ENCODE measurements around the gene TATDN3.
A peak's percentile ranks its signal among the peaks of the same experiment; 100 is the strongest.
"Not testable (repeated sequence)": the region's sequence is repeated elsewhere in the genome, so short reads cannot be mapped to it uniquely, and the experiment has no call there.

TATDN3 gene

DNA sequence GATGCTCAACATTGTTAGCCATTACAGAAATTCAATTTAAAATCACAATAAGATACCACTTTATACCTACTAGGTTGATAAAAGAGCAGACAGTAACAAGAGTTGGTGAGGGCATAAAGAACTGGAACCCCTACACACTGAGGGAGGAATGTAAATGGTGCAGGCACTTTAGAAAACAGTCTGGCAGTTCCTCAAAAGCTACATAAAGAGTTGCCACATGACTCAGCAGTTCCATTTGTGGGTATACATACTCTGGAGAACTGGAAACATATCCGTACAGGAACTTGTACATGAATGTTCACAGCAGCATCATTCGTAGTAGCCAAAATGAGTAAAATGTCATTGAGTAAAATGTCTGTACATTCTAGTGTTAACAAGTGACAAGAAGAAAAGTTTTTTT is 17.1 kb upstream of the TATDN3 start:
- DNase-seq (ENCODE audit: low read depth): no peak
- TF ChIP-seq, protein P1, sequence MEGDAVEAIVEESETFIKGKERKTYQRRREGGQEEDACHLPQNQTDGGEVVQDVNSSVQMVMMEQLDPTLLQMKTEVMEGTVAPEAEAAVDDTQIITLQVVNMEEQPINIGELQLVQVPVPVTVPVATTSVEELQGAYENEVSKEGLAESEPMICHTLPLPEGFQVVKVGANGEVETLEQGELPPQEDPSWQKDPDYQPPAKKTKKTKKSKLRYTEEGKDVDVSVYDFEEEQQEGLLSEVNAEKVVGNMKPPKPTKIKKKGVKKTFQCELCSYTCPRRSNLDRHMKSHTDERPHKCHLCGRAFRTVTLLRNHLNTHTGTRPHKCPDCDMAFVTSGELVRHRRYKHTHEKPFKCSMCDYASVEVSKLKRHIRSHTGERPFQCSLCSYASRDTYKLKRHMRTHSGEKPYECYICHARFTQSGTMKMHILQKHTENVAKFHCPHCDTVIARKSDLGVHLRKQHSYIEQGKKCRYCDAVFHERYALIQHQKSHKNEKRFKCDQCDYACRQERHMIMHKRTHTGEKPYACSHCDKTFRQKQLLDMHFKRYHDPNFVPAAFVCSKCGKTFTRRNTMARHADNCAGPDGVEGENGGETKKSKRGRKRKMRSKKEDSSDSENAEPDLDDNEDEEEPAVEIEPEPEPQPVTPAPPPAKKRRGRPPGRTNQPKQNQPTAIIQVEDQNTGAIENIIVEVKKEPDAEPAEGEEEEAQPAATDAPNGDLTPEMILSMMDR (IDR thresholded peaks at IDR 0.05; ENCODE audit: control insufficient read depth, insufficient read depth, low read depth, low read length, missing control alignments): no peak
- H3K4me3 ChIP-seq (ENCODE audit: control insufficient read depth, low read depth, low read length): no peak overlapping the region

DNA sequence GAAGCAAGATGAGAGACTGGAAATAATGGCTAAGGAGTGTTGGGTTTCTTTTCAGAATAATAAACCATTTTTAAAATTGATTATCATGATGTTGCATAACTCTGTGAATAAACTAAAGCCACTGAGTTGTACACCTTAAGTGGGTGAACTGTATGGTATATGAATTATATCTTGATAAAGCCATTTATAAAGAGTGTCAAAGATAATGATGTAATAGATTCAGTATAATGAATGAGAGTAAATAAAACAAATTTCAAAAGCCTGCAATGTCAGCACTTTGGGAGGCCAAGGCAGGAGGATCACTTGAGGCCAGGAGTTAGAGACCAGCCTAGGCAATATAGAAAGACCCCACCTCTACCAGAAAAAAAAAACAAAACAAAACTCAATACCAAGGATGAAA is 16.5 kb upstream of the TATDN3 start:
- TF ChIP-seq, protein P1 (IDR thresholded peaks at IDR 0.05; ENCODE audit: control insufficient read depth, insufficient read depth, low read depth, low read length, missing control alignments): no peak
- H3K4me3 ChIP-seq (ENCODE audit: control insufficient read depth, low read depth, low read length): no peak overlapping the region
- no peak for DNase-seq (ENCODE audit: low read depth)

DNA sequence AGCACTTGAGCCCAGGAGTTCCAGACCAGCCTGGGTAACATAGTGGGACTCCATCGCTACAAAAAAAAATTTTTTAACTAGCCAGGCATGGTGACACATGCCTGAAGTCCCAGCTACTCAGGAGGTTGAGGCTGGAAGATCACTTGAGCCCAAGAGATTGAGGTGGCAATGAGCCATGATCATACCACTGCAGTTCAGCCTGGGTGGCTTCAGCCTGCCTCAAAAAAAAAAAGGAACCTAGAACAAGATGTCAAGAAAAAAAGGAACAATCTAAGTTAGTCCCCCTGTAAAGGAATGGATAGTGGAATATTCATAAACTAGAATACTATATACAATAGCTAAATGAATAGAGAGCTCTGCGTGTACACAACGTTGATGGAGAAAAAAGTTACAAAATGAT is 14.5 kb upstream of the TATDN3 start:
- H3K4me3 ChIP-seq (ENCODE audit: control insufficient read depth, low read depth, low read length): no peak overlapping the region
- no peak for DNase-seq (ENCODE audit: low read depth)
- TF ChIP-seq, protein P1 (IDR thresholded peaks at IDR 0.05; ENCODE audit: control insufficient read depth, insufficient read depth, low read depth, low read length, missing control alignments): no peak

DNA sequence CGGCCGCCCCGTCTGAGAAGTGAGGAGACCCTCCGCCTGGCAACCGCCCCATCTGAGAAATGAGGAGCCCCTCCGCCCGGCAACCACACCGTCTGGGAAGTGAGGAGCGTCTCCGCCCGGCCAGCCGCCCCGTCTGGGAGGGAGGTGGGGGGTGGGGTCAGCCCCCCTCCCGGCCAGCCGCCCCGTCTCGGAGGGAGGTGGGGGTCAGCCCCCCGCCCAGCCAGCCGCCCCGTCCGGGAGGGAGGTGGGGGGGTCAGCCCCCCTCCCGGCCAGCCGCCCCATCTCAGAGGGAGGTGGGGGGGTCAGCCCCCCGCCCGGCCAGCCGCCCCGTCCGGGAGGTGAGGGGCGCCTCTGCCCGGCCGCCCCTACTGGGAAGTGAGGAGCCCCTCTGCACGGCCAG is 12.6 kb upstream of the TATDN3 start:
- not testable (repeated sequence) for DNase-seq (ENCODE audit: low read depth); H3K4me3 ChIP-seq (ENCODE audit: control insufficient read depth, low read depth, low read length)

DNA sequence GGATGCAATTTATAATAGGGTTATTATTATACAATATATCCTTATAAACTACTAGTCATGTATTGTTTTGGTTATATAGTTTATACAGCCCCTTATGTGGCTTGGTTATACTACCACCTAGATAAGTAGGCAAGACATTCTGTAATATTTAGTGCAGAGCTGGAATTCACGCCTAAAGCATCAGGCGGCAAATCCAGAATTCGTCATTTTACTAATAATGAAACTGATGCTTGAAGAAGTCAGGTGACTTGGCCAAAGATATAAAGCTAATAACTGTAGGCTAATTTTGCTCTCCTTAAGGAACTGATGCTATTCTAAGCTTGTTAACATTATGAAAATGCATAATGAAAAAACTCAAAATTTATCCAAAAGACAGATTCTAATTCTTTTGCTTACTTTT is 10.9 kb upstream of the TATDN3 start:
- no peak for DNase-seq (ENCODE audit: low read depth)
- TF ChIP-seq, protein P1 (IDR thresholded peaks at IDR 0.05; ENCODE audit: control insufficient read depth, insufficient read depth, low read depth, low read length, missing control alignments): no peak
- no peak overlapping the region for H3K4me3 ChIP-seq (ENCODE audit: control insufficient read depth, low read depth, low read length)

DNA sequence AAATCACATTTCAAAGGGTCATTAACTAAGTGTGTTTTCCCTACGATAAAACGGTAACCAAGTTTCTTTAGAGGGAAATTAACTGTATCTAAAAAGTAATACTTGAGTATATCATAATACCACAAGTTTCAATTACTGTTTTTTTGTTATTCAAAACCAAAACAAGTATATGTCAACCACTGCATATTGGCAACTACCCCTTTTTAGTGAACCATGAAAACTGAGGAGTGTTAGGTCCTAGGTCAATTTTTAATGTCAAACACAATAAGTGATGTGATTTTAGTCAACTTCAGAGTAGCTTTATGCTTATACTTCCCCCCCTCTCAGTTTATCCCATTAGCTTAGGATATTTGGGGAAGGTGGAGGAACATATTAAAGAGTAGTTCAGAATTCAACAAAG is 10.5 kb upstream of the TATDN3 start:
- TF ChIP-seq, protein P1 (IDR thresholded peaks at IDR 0.05; ENCODE audit: control insufficient read depth, insufficient read depth, low read depth, low read length, missing control alignments): no peak
- H3K4me3 ChIP-seq (ENCODE audit: control insufficient read depth, low read depth, low read length): no peak overlapping the region
- no peak for DNase-seq (ENCODE audit: low read depth)

DNA sequence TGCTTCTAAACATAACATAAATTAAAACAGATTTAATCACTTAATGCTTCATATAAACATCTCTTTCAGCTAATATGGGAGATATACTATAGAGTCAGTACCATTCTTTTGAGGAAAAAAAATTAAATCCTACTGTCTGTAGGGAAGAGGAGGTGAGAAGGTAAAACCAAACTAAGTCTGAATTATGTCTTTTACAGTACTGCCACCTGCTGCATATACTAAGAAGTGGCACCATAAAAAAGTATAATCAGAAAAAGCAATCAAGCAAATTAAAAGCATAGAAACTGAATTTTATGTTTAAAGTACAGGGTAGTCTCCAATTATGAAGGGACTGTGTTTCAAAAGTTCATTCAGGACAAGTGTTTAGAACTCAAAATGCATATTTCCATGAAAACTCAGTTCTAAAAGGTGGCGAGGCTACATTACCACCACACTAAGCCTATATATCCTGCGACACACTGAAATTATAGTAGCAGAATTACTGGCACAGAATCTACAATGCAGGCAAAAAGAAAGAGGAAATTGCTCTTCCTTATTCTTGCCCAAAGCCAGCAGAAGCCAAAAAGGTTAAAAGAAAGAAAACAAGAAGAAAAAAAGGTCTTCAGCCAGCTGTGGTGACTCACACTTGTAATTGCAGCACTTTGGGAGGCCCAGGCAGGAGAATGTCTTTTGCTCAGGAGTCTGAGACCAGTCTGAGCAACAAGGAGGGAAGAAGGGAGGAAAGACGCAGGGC is 9.1 kb upstream of the TATDN3 start:
- no peak overlapping the region for H3K4me3 ChIP-seq (ENCODE audit: control insufficient read depth, low read depth, low read length)
- DNase-seq (ENCODE audit: low read depth): no peak
- TF ChIP-seq, protein P1 (IDR thresholded peaks at IDR 0.05; ENCODE audit: control insufficient read depth, insufficient read depth, low read depth, low read length, missing control alignments): peak; percentile 47

Data from AG09309 (cell line).